Measurements from ENCODE around the gene NXPH3. TPM values are rescaled to one million over a fixed set of nuclear protein-coding genes. Genes with fewer than 3 reads are reported as not detected.

Gene NXPH3
- total RNA-seq, 1 experiment from 2014 or later, result not detected

DNA sequence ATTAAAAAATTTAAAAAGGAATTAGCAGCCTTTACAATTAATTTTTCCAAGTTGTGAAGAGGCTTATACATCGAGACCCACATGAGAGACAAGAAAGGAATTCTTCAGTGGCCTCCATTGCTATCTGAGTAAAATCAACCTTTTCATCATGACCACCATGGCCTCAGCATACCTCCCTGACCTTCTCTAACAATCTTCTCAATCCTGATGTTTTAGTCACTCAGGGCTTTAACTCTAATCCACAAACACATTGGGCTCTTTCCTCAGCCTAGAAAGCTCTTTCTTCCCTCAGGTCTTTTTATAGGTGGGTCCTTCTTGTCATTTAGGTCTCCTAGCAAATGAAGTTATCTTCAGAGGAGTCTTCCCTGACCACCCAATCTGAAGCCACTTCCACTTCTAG is 55.8 kb downstream of the NXPH3 start:
- CTCF ChIA-PET, result no interaction called here
- no TSS peak for BruUV-seq (replicated peaks)

More for the DNA sequence above, 55.8 kb downstream of the NXPH3 start:
- Histone ChIP-seq H3K4me1 (replicated peaks; ENCODE audit: insufficient read depth) (no peaks in the 10 kb centered on the region), H3F3A (ENCODE audit: insufficient read depth, low read depth) (0 out of 2 replicates have a peak, but pooled peaks cover 1% of the 10 kb centered on the region), H3K9me2 (ENCODE audit: insufficient read depth) (no peaks in the 10 kb centered on the region), H4K20me1 (ENCODE audit: insufficient read depth) (peaks cover 45% of the 10 kb centered on the region), H3K9me3 (ENCODE audit: insufficient read depth, low read depth) (no peaks in the 10 kb centered on the region), H3K27me3 (ENCODE audit: insufficient read depth, low read depth) (no peaks in the 10 kb centered on the region), H3K4me3 (no peak overlapping the region), H2AFZ (no peak overlapping the region), H3K27ac (no peak overlapping the region), H3K36me3 (ENCODE audit: low read depth) (no peaks in the 10 kb centered on the region), H3K4me2 (no peak overlapping the region), H3K79me2 (ENCODE audit: low read depth) (peaks cover 27% of the 10 kb centered on the region)
- POLR2A ChIA-PET (ENCODE audit: unreplicated experiment), result no interaction called here
- intact Hi-C loops (cut with micrococcal nuclease; ENCODE audit: unreplicated experiment), result no loop called here
- no peak for DNase-seq
- TF ChIP-seq, protein P1, sequence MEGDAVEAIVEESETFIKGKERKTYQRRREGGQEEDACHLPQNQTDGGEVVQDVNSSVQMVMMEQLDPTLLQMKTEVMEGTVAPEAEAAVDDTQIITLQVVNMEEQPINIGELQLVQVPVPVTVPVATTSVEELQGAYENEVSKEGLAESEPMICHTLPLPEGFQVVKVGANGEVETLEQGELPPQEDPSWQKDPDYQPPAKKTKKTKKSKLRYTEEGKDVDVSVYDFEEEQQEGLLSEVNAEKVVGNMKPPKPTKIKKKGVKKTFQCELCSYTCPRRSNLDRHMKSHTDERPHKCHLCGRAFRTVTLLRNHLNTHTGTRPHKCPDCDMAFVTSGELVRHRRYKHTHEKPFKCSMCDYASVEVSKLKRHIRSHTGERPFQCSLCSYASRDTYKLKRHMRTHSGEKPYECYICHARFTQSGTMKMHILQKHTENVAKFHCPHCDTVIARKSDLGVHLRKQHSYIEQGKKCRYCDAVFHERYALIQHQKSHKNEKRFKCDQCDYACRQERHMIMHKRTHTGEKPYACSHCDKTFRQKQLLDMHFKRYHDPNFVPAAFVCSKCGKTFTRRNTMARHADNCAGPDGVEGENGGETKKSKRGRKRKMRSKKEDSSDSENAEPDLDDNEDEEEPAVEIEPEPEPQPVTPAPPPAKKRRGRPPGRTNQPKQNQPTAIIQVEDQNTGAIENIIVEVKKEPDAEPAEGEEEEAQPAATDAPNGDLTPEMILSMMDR (conservative IDR thresholded peaks at IDR 0.05), result no peak
- no peak for TF ChIP-seq EZH2 (IDR thresholded peaks at IDR 0.05; ENCODE audit: low read depth)

Other genes with a start within 250 kb of the NXPH3 start
- gene ZNF652, start 213.6 kb upstream of the NXPH3 start, total RNA-seq (2021), result 44.8 and 49.8 TPM in 2 replicates
- gene PHB1, start 161.0 kb upstream of the NXPH3 start, total RNA-seq (2021), result 197 and 244 TPM in 2 replicates
- 0.11 TPM in 1 of 2 replicates, not detected in the other for gene NGFR, start 80.6 kb upstream of the NXPH3 start, total RNA-seq (2021)
- 41.7 and 47.3 TPM in 2 replicates for gene SPOP, start 102.2 kb downstream of the NXPH3 start, total RNA-seq (2021)
- 43.5 and 44.7 TPM in 2 replicates for gene SLC35B1, start 132.1 kb downstream of the NXPH3 start, total RNA-seq (2021)
- gene FAM117A, start 188.3 kb downstream of the NXPH3 start, total RNA-seq (2021), result 12.7 and 15.0 TPM in 2 replicates
- 41.6 and 57.0 TPM in 2 replicates for gene KAT7, start 212.8 kb downstream of the NXPH3 start, total RNA-seq (2021)